ENCODE results near the gene NAA40.

Gene NAA40

DNA sequence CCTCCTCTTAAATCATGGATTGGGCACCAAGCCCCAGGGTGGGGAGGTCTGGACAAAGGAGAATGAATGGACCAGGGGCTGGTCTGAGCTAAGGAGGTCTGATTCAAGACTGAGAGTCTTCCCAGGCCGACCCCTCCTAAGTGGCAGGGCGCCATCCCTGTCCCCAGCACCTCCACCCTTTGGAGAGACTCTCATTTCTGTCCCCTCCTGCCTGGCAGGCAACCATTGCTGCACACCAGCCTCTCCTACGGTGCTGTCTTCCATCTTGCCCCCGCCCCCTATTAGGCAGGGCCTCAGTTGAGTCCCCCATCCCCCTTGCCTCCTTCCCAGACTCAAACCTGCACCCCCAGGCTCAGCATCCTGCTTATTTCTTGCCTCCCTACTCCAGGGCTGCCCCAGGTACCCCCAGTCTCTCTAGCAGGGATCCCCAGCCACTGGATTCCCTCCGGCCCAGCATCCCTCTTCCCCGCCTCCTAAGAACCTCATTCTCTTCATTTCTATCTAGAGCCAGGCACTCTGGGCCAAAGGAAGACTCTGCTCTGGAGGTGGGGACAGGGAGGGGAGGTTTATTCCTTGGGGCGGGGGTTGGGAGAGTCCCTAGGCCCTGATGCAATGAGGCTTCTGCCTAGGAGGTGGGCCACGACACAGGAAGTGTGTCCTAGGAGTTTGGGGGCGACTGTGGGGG is 20.2 kb upstream of the NAA40 start:
- DNase-seq (ENCODE audit: low read depth in 1 of 2, low spot score in 1 of 2) = no peak
- Histone ChIP-seq H3K27me3 (ENCODE audit: insufficient read depth, poor library complexity, severe bottlenecking) (peaks cover 21% of the 10 kb centered on the region), H3K27ac (replicated peaks) (no peak overlapping the region), H3K4me3 (replicated peaks; ENCODE audit: insufficient read depth, low read length) (no peak overlapping the region)
- TF ChIP-seq, protein P1, sequence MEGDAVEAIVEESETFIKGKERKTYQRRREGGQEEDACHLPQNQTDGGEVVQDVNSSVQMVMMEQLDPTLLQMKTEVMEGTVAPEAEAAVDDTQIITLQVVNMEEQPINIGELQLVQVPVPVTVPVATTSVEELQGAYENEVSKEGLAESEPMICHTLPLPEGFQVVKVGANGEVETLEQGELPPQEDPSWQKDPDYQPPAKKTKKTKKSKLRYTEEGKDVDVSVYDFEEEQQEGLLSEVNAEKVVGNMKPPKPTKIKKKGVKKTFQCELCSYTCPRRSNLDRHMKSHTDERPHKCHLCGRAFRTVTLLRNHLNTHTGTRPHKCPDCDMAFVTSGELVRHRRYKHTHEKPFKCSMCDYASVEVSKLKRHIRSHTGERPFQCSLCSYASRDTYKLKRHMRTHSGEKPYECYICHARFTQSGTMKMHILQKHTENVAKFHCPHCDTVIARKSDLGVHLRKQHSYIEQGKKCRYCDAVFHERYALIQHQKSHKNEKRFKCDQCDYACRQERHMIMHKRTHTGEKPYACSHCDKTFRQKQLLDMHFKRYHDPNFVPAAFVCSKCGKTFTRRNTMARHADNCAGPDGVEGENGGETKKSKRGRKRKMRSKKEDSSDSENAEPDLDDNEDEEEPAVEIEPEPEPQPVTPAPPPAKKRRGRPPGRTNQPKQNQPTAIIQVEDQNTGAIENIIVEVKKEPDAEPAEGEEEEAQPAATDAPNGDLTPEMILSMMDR (IDR thresholded peaks at IDR 0.05; ENCODE audit: insufficient read depth, low read length) = no peak
- TF ChIP-seq POLR2AphosphoS5 (IDR thresholded peaks at IDR 0.05; ENCODE audit: low read depth) (no peak), GABPA (IDR thresholded peaks at IDR 0.05; ENCODE audit: low read depth) (no peak), SPI1 (IDR thresholded peaks at IDR 0.05; ENCODE audit: borderline replicate concordance, low read depth) (no peak)
- TF ChIP-seq, protein P2, sequence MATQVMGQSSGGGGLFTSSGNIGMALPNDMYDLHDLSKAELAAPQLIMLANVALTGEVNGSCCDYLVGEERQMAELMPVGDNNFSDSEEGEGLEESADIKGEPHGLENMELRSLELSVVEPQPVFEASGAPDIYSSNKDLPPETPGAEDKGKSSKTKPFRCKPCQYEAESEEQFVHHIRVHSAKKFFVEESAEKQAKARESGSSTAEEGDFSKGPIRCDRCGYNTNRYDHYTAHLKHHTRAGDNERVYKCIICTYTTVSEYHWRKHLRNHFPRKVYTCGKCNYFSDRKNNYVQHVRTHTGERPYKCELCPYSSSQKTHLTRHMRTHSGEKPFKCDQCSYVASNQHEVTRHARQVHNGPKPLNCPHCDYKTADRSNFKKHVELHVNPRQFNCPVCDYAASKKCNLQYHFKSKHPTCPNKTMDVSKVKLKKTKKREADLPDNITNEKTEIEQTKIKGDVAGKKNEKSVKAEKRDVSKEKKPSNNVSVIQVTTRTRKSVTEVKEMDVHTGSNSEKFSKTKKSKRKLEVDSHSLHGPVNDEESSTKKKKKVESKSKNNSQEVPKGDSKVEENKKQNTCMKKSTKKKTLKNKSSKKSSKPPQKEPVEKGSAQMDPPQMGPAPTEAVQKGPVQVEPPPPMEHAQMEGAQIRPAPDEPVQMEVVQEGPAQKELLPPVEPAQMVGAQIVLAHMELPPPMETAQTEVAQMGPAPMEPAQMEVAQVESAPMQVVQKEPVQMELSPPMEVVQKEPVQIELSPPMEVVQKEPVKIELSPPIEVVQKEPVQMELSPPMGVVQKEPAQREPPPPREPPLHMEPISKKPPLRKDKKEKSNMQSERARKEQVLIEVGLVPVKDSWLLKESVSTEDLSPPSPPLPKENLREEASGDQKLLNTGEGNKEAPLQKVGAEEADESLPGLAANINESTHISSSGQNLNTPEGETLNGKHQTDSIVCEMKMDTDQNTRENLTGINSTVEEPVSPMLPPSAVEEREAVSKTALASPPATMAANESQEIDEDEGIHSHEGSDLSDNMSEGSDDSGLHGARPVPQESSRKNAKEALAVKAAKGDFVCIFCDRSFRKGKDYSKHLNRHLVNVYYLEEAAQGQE (IDR thresholded peaks at IDR 0.05; ENCODE audit: insufficient replicate concordance, low read depth) = no peak

DNA sequence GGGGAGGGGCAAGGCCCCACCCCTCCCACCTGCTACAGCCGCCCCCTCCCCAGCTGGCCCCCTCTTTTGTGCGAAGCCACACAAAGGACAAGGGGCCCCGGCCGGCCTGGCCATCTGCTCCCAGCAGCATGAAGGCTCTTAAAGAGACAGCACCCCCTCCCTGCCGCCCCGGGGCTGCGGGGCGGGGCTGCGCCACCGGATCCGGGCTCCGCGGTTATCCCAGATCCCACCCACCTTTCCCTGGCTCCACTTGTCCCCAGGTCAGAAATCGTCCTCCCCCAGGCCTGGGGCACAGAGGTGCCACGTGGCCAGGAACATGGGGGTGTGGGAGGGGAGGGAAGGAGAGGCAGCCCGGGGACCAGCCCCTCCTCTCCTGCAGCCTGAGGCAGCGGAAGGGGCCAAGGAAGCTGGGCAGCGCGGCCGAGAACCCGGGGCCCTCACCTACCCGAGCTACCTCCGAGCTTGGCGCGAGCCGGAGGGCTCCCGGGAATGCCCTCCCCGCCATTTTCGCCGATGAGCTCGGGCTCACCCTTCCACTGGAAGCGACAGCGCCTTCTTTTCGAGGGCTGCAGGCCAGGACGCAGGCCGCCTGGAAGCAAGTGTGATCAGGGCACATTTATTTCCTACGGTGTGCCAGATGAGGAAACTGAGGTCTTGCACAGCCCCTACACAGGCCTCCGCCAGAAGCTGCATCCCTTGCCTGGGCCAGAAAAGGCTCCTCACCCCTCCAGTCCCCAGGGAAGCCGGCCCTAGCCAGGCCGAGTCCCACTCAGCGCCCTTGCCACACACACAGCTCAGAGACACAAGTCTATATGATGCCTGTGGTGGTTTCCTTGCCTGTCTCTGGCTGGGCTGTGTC is 19.3 kb upstream of the NAA40 start:
- Histone ChIP-seq H3K27ac (replicated peaks) (no peak overlapping the region), H3K4me3 (replicated peaks; ENCODE audit: insufficient read depth, low read length) (no peak overlapping the region), H3K27me3 (ENCODE audit: insufficient read depth, poor library complexity, severe bottlenecking) (peaks cover 21% of the 10 kb centered on the region)
- TF ChIP-seq, protein P2 (IDR thresholded peaks at IDR 0.05; ENCODE audit: insufficient replicate concordance, low read depth) = no peak
- TF ChIP-seq GABPA (IDR thresholded peaks at IDR 0.05; ENCODE audit: low read depth) (no peak), POLR2AphosphoS5 (IDR thresholded peaks at IDR 0.05; ENCODE audit: low read depth) (no peak), SPI1 (IDR thresholded peaks at IDR 0.05; ENCODE audit: borderline replicate concordance, low read depth) (no peak)
- TF ChIP-seq, protein P1 (IDR thresholded peaks at IDR 0.05; ENCODE audit: insufficient read depth, low read length) = no peak
- no peak for DNase-seq (ENCODE audit: low read depth in 1 of 2, low spot score in 1 of 2)

DNA sequence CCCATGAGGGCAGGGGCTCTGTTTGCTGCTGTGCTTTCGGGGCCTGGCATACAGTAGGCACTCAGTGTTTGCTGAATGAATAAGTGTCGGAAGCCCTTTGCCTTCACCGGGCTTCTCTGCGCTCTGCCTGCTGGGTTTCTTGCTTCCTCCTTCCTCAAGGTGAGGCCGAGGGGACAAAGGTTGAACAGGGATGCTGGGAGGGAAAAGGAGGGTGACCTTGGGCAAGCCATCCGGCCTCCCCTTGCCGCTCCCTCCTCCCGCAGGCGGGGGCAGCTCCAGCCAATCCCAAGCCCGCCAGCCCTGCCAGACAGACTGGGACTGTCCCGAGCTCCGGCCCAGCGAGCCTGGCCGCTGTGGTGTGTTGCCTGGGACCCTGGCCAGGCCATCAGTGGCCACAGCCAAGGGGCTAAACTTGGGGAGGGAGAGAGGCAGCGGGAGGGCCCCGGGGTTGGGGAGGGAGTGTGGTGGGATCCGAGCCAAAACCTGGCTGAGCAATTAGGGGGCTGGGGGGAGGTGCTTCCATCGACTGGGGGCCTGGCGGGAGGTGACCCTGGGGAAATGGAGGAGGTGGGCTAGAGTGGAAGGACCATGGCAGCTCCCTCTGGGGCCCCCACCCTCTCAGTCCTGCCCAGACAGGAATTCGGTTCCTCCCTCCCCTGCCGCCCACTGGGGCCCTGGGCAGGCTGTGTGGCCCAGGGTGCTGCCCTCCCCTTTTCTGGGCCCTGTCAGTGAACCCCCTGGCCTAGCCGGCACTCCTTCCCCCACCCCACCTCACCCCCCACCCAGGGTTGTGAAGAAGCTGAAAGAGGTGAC is 18.5 kb upstream of the NAA40 start:
- H3K27me3 ChIP-seq (ENCODE audit: insufficient read depth, poor library complexity, severe bottlenecking) = peaks cover 21% of the 10 kb centered on the region
- H3K27ac ChIP-seq (replicated peaks) = no peak overlapping the region
- DNase-seq (ENCODE audit: low read depth in 1 of 2, low spot score in 1 of 2) = no peak
- H3K4me3 ChIP-seq (replicated peaks; ENCODE audit: insufficient read depth, low read length) = no peak overlapping the region
- TF ChIP-seq, protein P2 (IDR thresholded peaks at IDR 0.05; ENCODE audit: insufficient replicate concordance, low read depth) = no peak
- TF ChIP-seq SPI1 (IDR thresholded peaks at IDR 0.05; ENCODE audit: borderline replicate concordance, low read depth) (no peak), GABPA (IDR thresholded peaks at IDR 0.05; ENCODE audit: low read depth) (no peak), POLR2AphosphoS5 (IDR thresholded peaks at IDR 0.05; ENCODE audit: low read depth) (no peak)
- TF ChIP-seq, protein P1 (IDR thresholded peaks at IDR 0.05; ENCODE audit: insufficient read depth, low read length) = no peak

Data from HL-60 (cell line).